ENCODE data around the gene FBXL7.

FBXL7 gene

GRCh38 chr5:15914638-15915037 lies 414.7 kb downstream of the FBXL7 start:
- peak overlapping the region; percentile 9 for H3K4me3 ChIP-seq (replicated peaks; ENCODE audit: low read depth, low read length)
- no peak for TF ChIP-seq CTCF (IDR thresholded peaks at IDR 0.05; ENCODE audit: low read length, missing control alignments)
- DNase-seq (ENCODE audit: low read depth), result peak; percentile 14

DNA sequence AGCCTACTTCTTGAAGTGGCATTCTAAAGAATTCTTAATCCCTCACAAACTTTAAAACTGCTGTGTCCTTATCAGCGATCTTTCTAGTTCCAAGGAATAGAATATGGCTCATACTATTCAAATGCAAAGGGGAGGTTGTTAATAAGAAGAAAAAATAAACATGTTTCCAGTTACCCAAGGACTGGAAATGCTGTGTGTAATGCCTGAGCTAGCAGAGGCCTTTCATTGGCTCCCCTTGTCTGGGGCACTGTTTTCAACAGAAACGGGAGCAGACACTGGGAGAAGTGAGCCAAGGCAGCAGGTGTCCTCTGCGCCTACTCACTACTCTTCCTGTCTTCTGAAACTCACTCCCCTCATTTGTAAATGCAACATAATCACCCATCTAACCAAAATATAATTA lies 426.6 kb downstream of the FBXL7 start:
- H3K4me3 ChIP-seq (replicated peaks; ENCODE audit: low read depth, low read length), result no peak overlapping the region
- DNase-seq (ENCODE audit: low read depth), result no peak
- TF ChIP-seq CTCF (IDR thresholded peaks at IDR 0.05; ENCODE audit: low read length, missing control alignments), result no peak

DNA sequence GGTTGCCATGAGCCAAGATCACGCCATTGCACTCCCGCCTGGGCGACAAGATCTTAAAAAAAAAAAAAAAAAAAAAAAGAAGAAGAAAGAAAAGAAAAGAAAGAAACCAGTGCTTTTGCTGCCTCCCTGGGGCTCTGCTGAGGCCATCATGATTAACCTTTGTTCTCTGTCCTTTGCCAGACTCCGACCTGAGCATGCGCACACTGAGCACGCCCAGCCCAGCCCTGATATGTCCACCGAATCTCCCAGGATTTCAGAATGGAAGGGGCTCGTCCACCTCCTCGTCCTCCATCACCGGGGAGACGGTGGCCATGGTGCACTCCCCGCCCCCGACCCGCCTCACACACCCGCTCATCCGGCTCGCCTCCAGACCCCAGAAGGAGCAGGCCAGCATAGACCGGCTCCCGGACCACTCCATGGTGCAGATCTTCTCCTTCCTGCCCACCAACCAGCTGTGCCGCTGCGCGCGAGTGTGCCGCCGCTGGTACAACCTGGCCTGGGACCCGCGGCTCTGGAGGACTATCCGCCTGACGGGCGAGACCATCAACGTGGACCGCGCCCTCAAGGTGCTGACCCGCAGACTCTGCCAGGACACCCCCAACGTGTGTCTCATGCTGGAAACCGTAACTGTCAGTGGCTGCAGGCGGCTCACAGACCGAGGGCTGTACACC lies 427.9 kb downstream of the FBXL7 start:
- no peak overlapping the region for H3K4me3 ChIP-seq (replicated peaks; ENCODE audit: low read depth, low read length)
- no peak for TF ChIP-seq CTCF (IDR thresholded peaks at IDR 0.05; ENCODE audit: low read length, missing control alignments)
- DNase-seq (ENCODE audit: low read depth), result no peak

DNA sequence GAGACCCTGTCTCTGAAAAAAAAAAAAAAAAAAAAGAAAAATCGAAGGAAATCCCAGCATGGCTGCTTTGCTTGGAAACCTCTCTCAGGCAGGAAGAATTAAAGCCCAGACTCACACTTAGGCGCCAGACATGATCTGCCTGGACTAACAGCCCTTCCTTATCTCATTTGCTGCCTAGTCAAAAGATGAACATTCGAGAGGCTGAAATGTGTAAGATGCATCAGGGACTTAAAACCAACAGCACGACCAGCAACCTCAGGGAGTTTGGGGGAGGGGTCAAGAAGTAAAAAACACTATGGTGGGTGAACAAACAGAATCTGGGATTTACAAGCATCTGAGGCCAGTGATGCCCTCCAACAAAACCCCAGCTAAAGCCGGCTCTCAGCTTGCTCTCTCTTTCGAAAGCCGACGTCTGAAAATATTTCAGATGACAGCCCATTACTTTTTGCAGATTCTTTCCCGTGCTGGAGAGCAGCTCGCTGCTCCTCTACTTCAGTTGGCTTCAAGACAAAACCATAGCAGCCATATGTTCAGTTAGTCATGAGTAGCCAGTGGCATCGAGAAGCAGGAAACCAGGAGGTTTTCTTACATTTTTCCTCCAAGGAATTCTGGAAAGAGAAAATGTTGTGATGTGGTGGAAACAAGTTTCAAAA lies 429.8 kb downstream of the FBXL7 start:
- H3K4me3 ChIP-seq (replicated peaks; ENCODE audit: low read depth, low read length), result peak overlapping the region; percentile 1
- DNase-seq (ENCODE audit: low read depth), result peak; percentile 79
- TF ChIP-seq CTCF (IDR thresholded peaks at IDR 0.05; ENCODE audit: low read length, missing control alignments), result no peak

DNA sequence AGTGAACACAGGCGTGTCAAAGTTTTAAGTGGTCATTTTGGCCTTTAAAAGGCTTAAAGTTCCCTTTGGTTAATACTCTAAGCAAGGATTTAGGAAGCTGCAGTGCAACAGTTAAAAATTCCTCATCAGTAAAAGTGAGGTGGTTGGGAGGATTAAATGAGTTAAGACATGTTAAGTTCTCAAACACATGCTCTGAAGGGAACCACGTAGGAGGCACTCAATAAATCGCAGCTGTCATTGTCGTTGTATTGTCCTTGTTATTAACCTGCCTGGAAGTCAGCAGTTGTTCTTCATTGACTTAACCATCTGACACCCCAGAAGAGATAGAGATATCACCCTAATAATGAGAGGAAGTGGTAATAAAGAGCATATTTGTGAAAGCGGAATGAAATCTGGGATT lies 432.1 kb downstream of the FBXL7 start:
- DNase-seq (ENCODE audit: low read depth), result no peak
- no peak for TF ChIP-seq CTCF (IDR thresholded peaks at IDR 0.05; ENCODE audit: low read length, missing control alignments)
- H3K4me3 ChIP-seq (replicated peaks; ENCODE audit: low read depth, low read length), result no peak overlapping the region

- TF ChIP-seq CTCF (IDR thresholded peaks at IDR 0.05; ENCODE audit: low read length, missing control alignments), result no peak
- no peak overlapping the region for H3K4me3 ChIP-seq (replicated peaks; ENCODE audit: low read depth, low read length)
- peak; percentile 15 for DNase-seq (ENCODE audit: low read depth)
Observed at GRCh38 chr5:15933259-15934207, 433.6 kb downstream of the FBXL7 start.

Data from fibroblast of pulmonary artery (primary cell).